ENCODE results near the gene MYO15A.

The MYO15A gene

GRCh38 chr17:18182978-18183333 lies 74.4 kb downstream of the MYO15A start (continued):
- TF ChIP-seq ZNF366 (tag by site-specific recombination; conservative IDR thresholded peaks at IDR 0.05) (no peak), KLF7 (tag by site-specific recombination; IDR thresholded peaks at IDR 0.05; ENCODE audit: borderline replicate concordance) (no peak; the same call in 1 of the 2 replicates), BCL11A (tag by site-specific recombination; IDR thresholded peaks at IDR 0.05; ENCODE audit: low read depth) (no peak), ZNF274 (IDR thresholded peaks at IDR 0.05; ENCODE audit: low read length) (no peak), ZNF274 (tag by site-specific recombination; IDR thresholded peaks at IDR 0.05; ENCODE audit: borderline replicate concordance) (no peak), GLIS2 (tag by site-specific recombination; IDR thresholded peaks at IDR 0.05) (peak; percentile 95), ZNF701 (tag by site-specific recombination; IDR thresholded peaks at IDR 0.05) (no peak), ZNF391 (tag by site-specific recombination; IDR thresholded peaks at IDR 0.05; ENCODE audit: borderline replicate concordance, low read depth) (0 out of 2 replicates have a peak, but pooled peaks have one; percentile 1), ZSCAN16 (tag by site-specific recombination; IDR thresholded peaks at IDR 0.05) (no peak), ZNF521 (tag by site-specific recombination; IDR thresholded peaks at IDR 0.05) (no peak), ZNF155 (tag by site-specific recombination; IDR thresholded peaks at IDR 0.05) (no peak), FEZF1 (tag by site-specific recombination; IDR thresholded peaks at IDR 0.05) (no peak), ZNF133 (tag by site-specific recombination; IDR thresholded peaks at IDR 0.05) (no peak), PRDM10 (tag by site-specific recombination; IDR thresholded peaks at IDR 0.05) (no peak), ZNF10 (tag by site-specific recombination; IDR thresholded peaks at IDR 0.05) (peak; percentile 57; the same call in 1 of the 2 replicates), ZNF791 (tag by site-specific recombination; IDR thresholded peaks at IDR 0.05) (no peak), ZNF664 (tag by site-specific recombination; IDR thresholded peaks at IDR 0.05) (no peak), ZIC2 (tag by site-specific recombination; IDR thresholded peaks at IDR 0.05) (no peak), TCF7L2 (IDR thresholded peaks at IDR 0.05; ENCODE audit: borderline replicate concordance, low read depth, low read length) (no peak), REST (tag by site-specific recombination; IDR thresholded peaks at IDR 0.05) (peak; percentile 52; the same call in 1 of the 2 replicates), GLI4 (tag by site-specific recombination; IDR thresholded peaks at IDR 0.05) (no peak), ZNF792 (tag by site-specific recombination; IDR thresholded peaks at IDR 0.05) (no peak), HOXD13 (CRISPR knock-in tag; IDR thresholded peaks at IDR 0.05; ENCODE audit: borderline replicate concordance) (no peak), ZNF362 (tag by site-specific recombination; IDR thresholded peaks at IDR 0.05) (no peak), ZNF426 (tag by site-specific recombination; IDR thresholded peaks at IDR 0.05) (no peak), ZNF843 (tag by site-specific recombination; IDR thresholded peaks at IDR 0.05) (no peak; the same call in 1 of the 2 replicates), ZNF514 (tag by site-specific recombination; IDR thresholded peaks at IDR 0.05) (no peak), ZNF174 (tag by site-specific recombination; IDR thresholded peaks at IDR 0.05) (no peak), ZNF449 (tag by site-specific recombination; IDR thresholded peaks at IDR 0.05) (peak; percentile 52), ZSCAN5A (tag by site-specific recombination; IDR thresholded peaks at IDR 0.05) (no peak), ZNF561 (tag by site-specific recombination; IDR thresholded peaks at IDR 0.05; ENCODE audit: borderline replicate concordance) (peak; percentile 7), ZNF621 (tag by site-specific recombination; IDR thresholded peaks at IDR 0.05) (no peak)

Data from HEK293 (cell line).